ENCODE measurements around the gene PSMF1.
A peak's percentile ranks its signal among the peaks of the same experiment; 100 is the strongest.

Gene PSMF1

GRCh38 chr20:1195226-1195625 lies 76.8 kb downstream of the PSMF1 start:
- no peak for DNase-seq

DNA sequence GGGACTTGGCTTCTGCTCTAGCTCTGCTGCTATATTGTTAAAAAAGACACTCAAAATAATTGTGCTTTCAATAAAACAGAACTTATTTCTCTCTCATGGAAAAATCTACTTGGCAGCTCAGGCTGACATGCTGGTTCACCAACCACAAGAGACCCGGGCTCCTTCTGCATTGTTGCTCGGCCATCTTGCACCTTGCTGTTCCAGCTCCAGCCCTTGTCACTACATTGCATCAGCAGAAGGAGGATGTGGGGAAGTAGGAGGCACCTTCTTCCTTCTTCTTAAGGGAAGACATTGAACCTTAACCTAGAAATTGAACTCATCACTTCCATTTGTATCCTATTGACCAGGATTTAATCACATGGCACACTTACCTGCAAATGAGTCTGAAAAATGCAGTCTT lies 78.2 kb downstream of the PSMF1 start:
- DNase-seq = no peak

DNA sequence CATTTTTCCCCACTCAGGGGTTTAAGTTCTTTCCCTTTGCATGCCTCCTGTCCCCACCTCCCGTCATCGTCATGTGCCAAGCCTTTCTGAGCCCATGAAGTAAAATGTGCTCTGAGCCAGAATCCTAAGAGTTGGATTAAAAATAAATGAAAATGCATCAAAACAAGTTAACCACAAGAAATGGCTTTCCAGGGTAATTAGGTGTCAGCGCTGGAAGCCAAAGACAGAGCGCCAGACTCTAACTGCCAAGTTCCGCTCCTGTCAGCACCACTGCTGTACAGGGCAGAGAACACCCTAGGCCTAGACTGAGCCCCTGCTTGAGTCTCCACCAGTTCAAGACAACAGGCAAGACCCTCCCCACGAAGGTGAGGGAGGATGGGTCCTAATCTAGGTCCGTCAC lies 79.4 kb downstream of the PSMF1 start:
- DNase-seq = no peak

- DNase-seq = no peak
Measured at GRCh38 chr20:1198751-1199150, 80.3 kb downstream of the PSMF1 start.

- no peak for DNase-seq
Measured at GRCh38 chr20:1199212-1199873, 80.9 kb downstream of the PSMF1 start.

GRCh38 chr20:1199964-1200363 lies 81.6 kb downstream of the PSMF1 start:
- DNase-seq = no peak

- DNase-seq = no peak
Measured at GRCh38 chr20:1202762-1203504, 84.5 kb downstream of the PSMF1 start, which contains the start of gene C20orf202. C20orf202 (plus strand) TSS chr20:1203454; CDS start chr20:1203586, 132 bp downstream.

- DNase-seq = no peak
Measured at GRCh38 chr20:1203630-1204029, 85.2 kb downstream of the PSMF1 start.

DNA sequence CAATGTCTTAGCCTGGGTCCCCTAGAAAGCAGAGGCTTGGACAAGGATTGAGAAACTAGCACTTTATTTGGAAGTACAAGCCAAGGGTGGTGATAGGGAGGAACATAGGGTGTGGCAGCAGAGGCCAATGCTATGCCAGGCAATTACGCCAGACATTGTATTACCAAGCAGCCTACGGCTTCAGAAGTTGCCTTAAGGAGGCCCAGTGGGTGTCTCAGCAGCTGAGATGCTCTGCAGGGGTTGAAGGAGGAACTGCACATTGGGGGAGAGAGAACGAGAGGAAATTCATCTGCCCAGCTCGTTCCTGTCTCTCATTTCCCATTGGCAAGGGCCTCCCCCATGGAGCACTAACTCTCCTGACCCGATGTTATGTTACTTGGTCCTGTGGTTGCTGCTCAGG lies 85.7 kb downstream of the PSMF1 start:
- DNase-seq = no peak

DNA sequence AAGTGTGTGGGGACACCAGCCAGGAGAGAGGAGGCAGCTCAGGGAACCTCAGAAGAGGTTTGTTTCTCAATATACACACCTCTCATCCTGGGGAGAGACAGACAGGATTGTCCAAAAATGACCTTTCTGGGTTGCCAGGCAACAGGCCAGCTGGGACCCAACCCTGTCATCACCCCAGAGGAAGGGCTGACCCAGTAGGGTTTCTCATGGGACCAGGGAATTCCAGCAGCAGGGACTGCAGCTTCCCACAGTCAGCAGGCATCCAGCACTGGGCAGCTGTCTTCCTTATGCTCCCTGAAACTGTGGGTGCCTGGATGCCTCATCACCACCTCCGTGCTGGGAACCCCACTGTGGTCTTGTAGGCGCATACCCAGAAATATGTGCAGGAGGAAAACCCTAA lies 86.2 kb downstream of the PSMF1 start:
- DNase-seq = no peak

- DNase-seq = no peak
Measured at GRCh38 chr20:1205802-1206201, 87.4 kb downstream of the PSMF1 start.

- DNase-seq = no peak
Measured at GRCh38 chr20:1206366-1207148, 88.2 kb downstream of the PSMF1 start.

DNA sequence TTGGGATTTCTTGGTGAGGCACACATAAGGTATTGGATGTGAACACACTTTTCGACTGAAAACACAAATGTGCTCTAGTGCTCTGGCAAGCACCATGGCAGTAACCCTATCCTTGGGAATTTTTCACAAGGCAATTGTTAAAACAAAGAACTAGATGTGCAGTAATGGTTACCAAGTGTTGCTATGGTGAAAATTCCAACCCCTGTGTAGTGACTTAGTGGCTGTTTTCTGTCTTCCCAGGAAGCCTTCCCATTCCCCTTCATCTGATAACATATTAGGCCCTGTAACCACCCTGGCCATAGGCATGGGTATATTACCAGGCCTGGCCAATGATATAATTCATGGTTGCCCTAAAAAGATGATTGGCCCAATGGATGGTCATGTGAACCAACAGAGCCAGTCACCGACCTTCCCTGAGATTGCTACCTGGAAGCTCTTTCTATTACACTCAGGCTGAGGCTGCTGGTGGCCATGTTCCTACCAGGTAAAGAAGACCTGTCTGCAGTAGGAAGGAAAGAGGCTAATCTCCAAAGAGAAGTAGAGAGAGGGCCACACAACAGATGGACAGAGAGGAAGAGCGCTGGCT lies 89.0 kb downstream of the PSMF1 start:
- no peak for DNase-seq

- no peak for DNase-seq
Measured at GRCh38 chr20:1209447-1210387, 91.3 kb downstream of the PSMF1 start.

DNA sequence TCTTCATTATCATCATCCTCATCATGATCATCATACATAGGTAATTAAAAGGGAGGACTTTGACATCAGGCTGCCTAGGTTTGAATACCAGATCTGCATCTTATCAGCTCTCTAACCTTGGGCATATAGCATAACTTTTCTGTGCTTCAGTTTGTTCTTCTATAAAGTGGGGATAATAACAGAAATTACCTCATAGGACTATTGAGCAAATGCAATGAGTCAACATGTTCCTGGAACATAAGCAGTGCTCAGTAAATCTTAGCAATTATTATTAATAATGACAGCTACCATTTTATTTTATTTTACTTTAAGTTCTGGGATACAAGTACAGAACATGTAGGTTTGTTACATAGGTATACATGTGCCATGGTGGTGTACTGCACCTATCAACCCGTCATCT lies 92.1 kb downstream of the PSMF1 start:
- no peak for DNase-seq

DNA sequence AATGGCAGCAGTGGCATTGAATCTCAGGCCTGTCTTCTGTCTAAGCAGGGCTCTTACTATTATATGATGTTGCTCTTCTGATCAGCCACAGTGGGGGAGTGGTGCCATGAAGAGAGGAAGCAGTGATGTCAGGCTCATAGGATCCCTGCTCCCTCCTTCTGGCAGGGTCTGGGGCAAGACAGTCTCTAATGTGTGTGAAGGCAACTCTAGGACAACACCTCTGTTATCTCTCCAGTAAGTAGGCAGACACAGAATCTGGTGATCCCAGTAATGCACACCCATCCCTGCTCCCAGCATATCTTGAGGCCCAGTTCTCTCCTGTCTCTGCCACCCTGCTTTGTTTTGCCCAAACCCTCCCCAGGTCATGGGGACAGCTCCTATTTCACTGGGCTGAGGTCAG lies 93.6 kb downstream of the PSMF1 start:
- DNase-seq = no peak

GRCh38 chr20:1212607-1213396 lies 94.4 kb downstream of the PSMF1 start:
- DNase-seq = peak; percentile 76

DNA sequence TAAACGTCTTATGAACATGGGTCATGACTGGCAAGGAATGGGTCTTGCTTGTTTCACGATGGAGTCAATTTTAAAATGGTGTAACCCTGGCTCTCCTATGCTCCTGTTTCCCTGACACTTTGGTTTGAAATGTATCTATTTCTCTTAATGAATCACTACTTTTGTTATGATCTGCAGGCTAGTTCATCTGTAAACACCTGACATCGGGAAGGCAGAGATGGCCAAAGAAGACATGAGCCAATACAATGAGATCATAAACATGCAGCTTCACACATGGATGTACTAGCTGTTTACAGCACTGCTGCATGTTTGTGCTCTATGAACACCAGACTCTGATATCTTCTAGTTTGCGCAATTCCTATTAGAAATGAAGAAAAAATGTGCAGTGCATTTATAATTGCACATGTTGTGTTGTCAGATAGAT lies 96.4 kb downstream of the PSMF1 start:
- DNase-seq = no peak

DNA sequence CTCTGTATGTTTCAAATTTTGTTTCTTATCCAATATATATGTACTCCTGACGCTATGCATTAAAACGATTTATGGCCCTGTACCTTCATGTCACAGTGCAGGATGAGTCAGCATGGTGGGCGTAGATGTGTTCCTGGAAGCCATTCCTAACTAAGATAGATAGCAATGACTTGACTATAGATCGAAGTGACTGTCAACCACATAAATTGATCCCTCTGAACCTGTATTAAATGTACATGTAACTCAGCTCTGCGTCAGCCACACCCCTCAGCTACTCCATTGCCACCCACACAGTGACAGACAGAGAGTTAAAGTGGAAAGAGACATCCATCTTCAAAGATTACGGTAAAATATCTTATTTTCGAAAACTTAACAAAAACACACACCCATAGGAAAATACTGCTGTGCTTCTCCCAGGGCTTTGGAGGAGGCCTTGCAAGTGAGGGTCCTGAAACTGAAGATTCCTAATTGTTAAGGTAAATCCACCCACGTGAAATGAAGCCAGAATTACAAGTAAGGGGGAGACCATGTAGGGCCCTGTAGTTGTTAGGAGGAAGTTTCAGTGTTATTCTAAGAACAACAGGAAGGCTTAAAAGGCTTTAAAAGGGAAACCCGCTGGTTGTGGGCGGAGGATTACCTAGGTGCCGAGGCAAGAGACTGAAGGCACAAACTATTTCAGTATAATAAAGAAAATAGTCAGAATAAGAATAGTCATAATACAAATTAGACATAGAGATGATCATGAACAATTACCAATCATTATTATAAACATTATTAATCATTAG lies 97.2 kb downstream of the PSMF1 start:
- DNase-seq = no peak

Measured in NCI-H2171 (cell line).